RCC 7860 (cell line): ENCODE results near the gene GBP3.
"Not testable (repeated sequence)": the region's sequence is repeated elsewhere in the genome, so short reads cannot be mapped to it uniquely, and the experiment has no call there.

Source experiments
- DNase-seq: peaks from one replicate; pipeline ENCODE4 v3.0.0-alpha.2; 2015; ENCODE audit warnings: low spot score
- FAIRE-seq: peaks from 2 replicates; lab custom pipeline; 2012; peaks lifted over from hg19 to GRCh38; lab: Jason Lieb, UNC

Gene GBP3

DNA sequence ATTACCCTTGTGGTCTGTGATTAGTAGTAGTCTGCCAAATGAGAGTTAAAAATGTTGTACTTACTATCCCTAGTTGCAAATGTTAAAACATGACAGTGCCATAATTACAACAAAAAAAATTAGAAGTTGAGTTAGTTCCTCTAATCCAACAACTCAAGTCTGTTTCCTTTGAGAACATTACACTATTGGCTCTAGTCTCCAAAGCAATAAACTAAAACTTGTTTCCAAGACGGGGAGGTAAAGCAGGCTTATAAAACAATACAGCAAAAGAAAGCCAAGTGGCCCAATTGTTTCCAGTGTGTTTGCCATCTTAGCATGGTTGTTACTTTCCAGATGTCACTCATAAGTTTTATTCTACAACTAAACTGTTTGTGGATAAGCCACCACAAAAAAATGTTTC is 41.8 kb downstream of the GBP3 start:
- FAIRE-seq (no peak), DNase-seq (no peak)

DNA sequence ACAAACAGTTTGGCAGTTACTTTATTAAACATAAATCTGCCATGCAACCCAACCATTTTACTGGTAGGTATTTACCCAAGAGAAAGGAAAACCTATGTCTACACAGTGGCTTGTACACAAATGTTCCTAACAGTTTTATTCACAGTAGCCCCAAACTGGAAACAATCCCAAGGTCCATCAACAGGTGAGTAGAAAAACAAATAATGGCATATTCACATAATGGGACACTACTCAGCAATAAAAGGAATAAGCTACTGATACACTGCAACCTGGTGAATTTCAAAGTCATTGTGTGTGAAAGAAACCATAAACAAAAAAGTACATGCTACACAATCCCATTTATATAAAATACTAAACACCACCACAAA is 42.9 kb downstream of the GBP3 start:
- FAIRE-seq (no peak), DNase-seq (no peak)

DNA sequence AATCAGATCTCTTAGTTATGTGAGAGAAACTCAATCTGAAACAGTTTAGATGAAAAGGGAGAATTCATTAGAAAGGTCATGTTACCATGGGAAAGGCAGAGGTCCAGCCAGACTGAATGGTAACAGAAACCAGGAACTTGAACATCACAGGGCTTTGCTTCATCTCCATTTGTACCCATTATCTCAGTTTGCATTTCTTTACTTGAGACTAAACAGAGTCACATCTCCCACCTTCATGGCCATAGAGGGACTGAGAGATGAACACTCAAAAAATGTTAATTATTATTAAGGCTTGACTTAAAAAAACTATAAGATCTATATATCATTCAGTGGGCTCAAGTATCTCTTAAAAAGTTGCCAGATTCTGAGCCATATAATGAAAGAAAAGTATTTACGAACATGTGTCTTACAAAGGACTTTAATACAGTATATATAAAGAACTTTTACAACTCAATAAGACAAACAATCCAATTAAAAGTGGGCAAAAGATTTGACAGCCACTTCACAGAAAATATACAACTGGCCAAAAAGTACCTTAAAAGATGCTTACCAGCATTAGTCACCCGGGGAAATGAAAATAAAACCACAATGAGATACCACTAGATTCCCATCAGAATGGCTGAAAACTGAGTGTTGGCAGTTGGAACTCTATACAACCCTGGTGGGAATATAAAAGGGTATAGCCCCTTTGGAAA is 43.5 kb downstream of the GBP3 start:
- FAIRE-seq (peak; percentile 12), DNase-seq (no peak)

DNA sequence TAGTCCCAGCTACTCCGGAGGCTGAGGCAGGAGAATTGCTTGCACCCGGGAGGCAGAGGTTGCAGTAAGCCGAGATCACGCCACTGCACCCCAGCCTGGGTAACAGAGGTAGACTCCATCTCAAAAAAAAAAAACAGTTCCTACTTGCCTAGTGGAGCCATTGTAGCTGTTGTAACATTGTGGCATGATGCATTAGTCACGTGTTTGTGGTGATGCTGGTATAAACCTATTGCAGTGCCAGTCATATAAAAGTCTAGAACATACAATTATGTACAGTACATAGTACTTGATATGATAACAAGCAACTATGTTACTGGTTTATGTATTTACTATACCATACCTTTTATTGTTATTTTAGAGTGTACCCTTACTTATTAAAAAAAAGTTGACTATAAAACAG is 46.4 kb downstream of the GBP3 start:
- no peak for FAIRE-seq
- no peak for DNase-seq

DNA sequence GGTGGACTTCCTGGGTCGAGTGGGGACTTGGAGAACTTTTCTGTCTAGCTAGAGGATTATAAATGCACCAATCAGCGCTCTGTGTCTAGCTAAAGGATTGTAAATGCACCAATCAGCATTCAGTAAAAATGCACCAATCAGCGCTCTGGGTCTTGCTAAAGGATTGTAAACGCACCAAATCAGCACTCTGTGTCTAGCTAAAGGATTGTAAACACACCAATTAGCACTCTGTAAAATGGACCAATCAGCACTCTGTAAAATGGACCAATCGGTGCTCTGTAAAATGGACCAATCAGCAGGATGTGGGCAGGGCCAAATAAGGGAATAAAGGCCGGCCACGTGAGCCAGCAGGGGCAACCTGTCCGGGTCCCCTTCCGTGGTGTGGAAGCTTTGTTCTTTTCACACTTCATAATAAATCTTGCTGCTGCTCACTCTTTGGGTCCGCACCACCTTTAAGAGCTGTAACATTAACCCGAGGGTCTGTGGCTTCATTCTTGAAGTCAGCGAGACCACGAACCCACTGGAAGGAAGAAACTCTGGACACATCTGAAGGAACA is 48.0 kb downstream of the GBP3 start:
- not testable (repeated sequence) for DNase-seq, FAIRE-seq

GRCh38 chr1:88973520-88974137 is 49.0 kb downstream of the GBP3 start:
- DNase-seq: peak; percentile 15
- FAIRE-seq: peak; percentile 49

- DNase-seq: no peak
- no peak for FAIRE-seq
Observed at GRCh38 chr1:88961647-88962275, 60.9 kb downstream of the GBP3 start.

GRCh38 chr1:88961081-88961480 is 61.6 kb downstream of the GBP3 start:
- no peak for FAIRE-seq

More at GRCh38 chr1:88961081-88961480, 61.6 kb downstream of the GBP3 start:
- no peak for DNase-seq
